HepG2 (cell line): Measurements from ENCODE around the gene KLK7. TPM values are rescaled to one million over a fixed set of nuclear protein-coding genes. Genes with fewer than 3 reads are reported as not detected.

Source experiments
- ATAC-seq: fragments of 200-7000 bp; cut with Tn5 transposase; 3 replicates; pipeline ENCODE4 v1.9.1; 2020; ENCODE audit warnings: mild to moderate bottlenecking, moderate library complexity
- BruUV-seq: library from RNA; stranded (reverse); fragments of 400-500 nt; replicated peaks from 2 replicates; lab custom pipeline; 2021; lab: Mats Ljungman, UMichigan
- CTCF ChIA-PET: fragments of 300-600 bp; formaldehyde crosslinking; extraction: SDS; loops from one replicate; lab custom pipeline; 2021; ENCODE audit warnings: low total read pairs, inconsistent platforms, low intra/inter-chr PET ratio; lab: Yijun Ruan, JAX
- POLR2A ChIA-PET: fragments of 350-600 bp; sonication (Branson Sonifier 250); formaldehyde crosslinking; loops from one replicate; lab custom pipeline; 2020; ENCODE audit warnings: antibody characterized with exemption, inconsistent platforms; lab: Yijun Ruan, JAX
- DNase-seq: peaks from one replicate; pipeline ENCODE4 v3.0.0-alpha.2; 2015; ENCODE audit warnings: low spot score
- FAIRE-seq: peaks from 3 replicates; lab custom pipeline; 2011; peaks lifted over from hg19 to GRCh38; lab: Jason Lieb, UNC
- H2AFZ ChIP-seq: one replicate; pipeline ENCODE4 v1.6.1; 2011; ENCODE audit warnings: low read length, inconsistent platforms
- H3K27ac ChIP-seq: fragments of 300-600 bp; 3 replicates; pipeline ENCODE4 v1.8.0; 2011; ENCODE audit warnings: mixed run types, mild to moderate bottlenecking, mixed read lengths, low read length, inconsistent platforms; ENCODE audit not compliant: insufficient read depth; ENCODE audit errors: extremely low read length
- H3K27me3 ChIP-seq, 2 experiments: fragments of 200-600 bp in 1 of 2; 2 replicates in 1 of 2; 3 replicates in 1 of 2; pipeline versions ENCODE4 v1.6.0 to v1.8.0; 2011; ENCODE audit warnings: low read length in 2 of 2, mild to moderate bottlenecking in 2 of 2, moderate library complexity in 2 of 2, inconsistent platforms in 1 of 2; ENCODE audit not compliant: insufficient read depth in 2 of 2, control insufficient read depth in 1 of 2
- H3K36me3 ChIP-seq, 2 experiments: fragments of 200-600 bp in 1 of 2; replicated peaks in 1 of 2; 2 replicates in 1 of 2; 3 replicates in 1 of 2; pipeline versions ENCODE4 v1.5.1 to v1.8.0; 2011; ENCODE audit warnings: low read length in 2 of 2, inconsistent platforms in 1 of 2; ENCODE audit not compliant: insufficient read depth in 2 of 2, control insufficient read depth in 1 of 2
- H3K4me1 ChIP-seq: 2 replicates; pipeline ENCODE4 v1.5.1; 2012; ENCODE audit warnings: low read length, inconsistent platforms; ENCODE audit not compliant: insufficient read depth
- H3K4me2 ChIP-seq: 2 replicates; pipeline ENCODE4 v1.6.0; 2011; ENCODE audit warnings: low read depth, low read length, inconsistent platforms
- H3K4me3 ChIP-seq, 3 experiments: fragments of 200-600 bp in 1 of 3; sonication (generic), shearing (Covaris generic) in 1 of 3; replicated peaks in 1 of 3; 2 replicates each; pipeline ENCODE4 v1.5.1; 2011 to 2016; ENCODE audit warnings: low read length in 3 of 3, inconsistent platforms in 2 of 3, low read depth in 2 of 3, mild to moderate bottlenecking in 2 of 3, control low read depth in 1 of 3, mixed read lengths in 1 of 3; ENCODE audit not compliant: insufficient read depth in 1 of 3
- H3K79me2 ChIP-seq: one replicate; pipeline ENCODE4 v1.6.1; 2011; ENCODE audit warnings: low read length, inconsistent platforms; ENCODE audit not compliant: insufficient read depth
- H3K9ac ChIP-seq: 2 replicates; pipeline ENCODE4 v1.6.0; 2011; ENCODE audit warnings: mild to moderate bottlenecking, low read depth, low read length, inconsistent platforms; ENCODE audit not compliant: insufficient read depth
- H3K9me3 ChIP-seq: 2 replicates; pipeline ENCODE4 v1.5.1; 2012; ENCODE audit warnings: mild to moderate bottlenecking, low read length
- H4K20me1 ChIP-seq: 2 replicates; pipeline ENCODE4 v1.6.0; 2011; ENCODE audit warnings: inconsistent platforms, mild to moderate bottlenecking, low read length, moderate library complexity; ENCODE audit not compliant: insufficient read depth
- ZSCAN30 ChIP-seq: sonication (generic); formaldehyde crosslinking; IDR thresholded peaks from 2 replicates; pipeline ENCODE4 v1.5.0; 2020; ENCODE audit warnings: mild to moderate bottlenecking, missing genetic modification reagents
- WGBS: methylation state at CpG from one replicate; pipeline ENCODE4 v1.1.6; 2017; ENCODE audit warnings: low lambda C conversion rate; 5-methylcytosine and 5-hydroxymethylcytosine counted together
- in situ Hi-C: cut with HindIII; loops from 2 replicates; pipeline ENCODE4 v1.10.0; 2017; ENCODE audit warnings: low pct_unique_long_range_greater_than_20kb; ENCODE audit not compliant: extremely low pct_ligation_motif_present
- intact Hi-C: fragments of 100-400 bp; cut with micrococcal nuclease; formaldehyde crosslinking; loops from one replicate; pipeline ENCODE4 v1.10.0; 2022; ENCODE audit not compliant: unreplicated experiment
- polyA plus RNA-seq, 8 experiments: library from polyadenylated mRNA; depleted of rRNA in 3 of 8; stranded (reverse) in 7 of 8; unstranded in 1 of 8; fragments of >200 nt; fragmentation: Illumina TruSeq in 4 of 8; extraction: Trizol in 4 of 8; gene quantifications; 2 replicates each; pipeline versions ENCODE4 v1.2.1 to v1.2.3, GENCODE V29; 2011 to 2016; ENCODE audit warnings: low read depth in 4 of 8, missing spikeins in 1 of 8, mixed read lengths in 1 of 8; ENCODE audit not compliant: insufficient read depth in 1 of 8
- total RNA-seq, 5 experiments: library from RNA; depleted of rRNA; stranded (reverse); fragments of >200 nt; fragmentation: Illumina TruSeq; extraction: Trizol; gene quantifications; 2 replicates each; pipeline ENCODE4 v1.2.3, GENCODE V29; 2016; ENCODE audit warnings: low read depth in 1 of 5
- TF ChIP-seq, protein P1 (sequence below): sonication (generic); formaldehyde crosslinking; IDR thresholded peaks from 2 replicates; pipeline ENCODE4 v1.4.0; 2020; ENCODE audit warnings: missing genetic modification reagents
- TF ChIP-seq, protein P2 (sequence below): IDR thresholded peaks from 2 replicates; pipeline ENCODE4 v1.6.1; 2016; ENCODE audit warnings: mild to moderate bottlenecking
- TF ChIP-seq, protein P3 (sequence below): sonication (generic); formaldehyde crosslinking; IDR thresholded peaks from 2 replicates; pipeline ENCODE4 v1.4.0; 2020; ENCODE audit warnings: missing genetic modification reagents
- TF ChIP-seq, protein P4 (sequence below): sonication (generic); formaldehyde crosslinking; IDR thresholded peaks from 2 replicates; pipeline ENCODE4 v1.4.0; 2020; ENCODE audit warnings: missing genetic modification reagents

The KLK7 gene
- total and polyA plus RNA-seq, 2 of the 13 experiments (the other 11 are each of a cell fraction or from before 2014, with no cell fraction given), result not detected

DNA sequence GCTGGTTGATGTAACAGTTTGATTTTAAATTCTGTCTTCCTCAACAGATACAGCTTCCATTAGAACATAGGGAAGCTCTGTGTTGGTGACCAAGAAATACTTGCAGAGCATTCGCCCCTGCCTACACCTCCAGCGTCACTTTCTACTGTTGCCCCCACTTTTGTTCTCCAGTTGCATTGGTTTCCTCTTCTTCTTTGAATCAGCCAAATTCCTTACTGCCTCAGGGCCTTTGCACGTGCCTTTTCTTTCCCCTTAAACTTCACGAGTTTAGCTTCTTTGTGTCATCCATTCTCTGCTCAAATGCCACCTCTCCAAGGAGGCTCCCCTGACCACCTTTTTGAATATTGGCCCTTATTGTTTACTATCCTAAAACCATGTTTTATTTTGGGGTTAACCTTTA is 36.6 kb downstream of the KLK7 start:
- TF ChIP-seq, protein P1, sequence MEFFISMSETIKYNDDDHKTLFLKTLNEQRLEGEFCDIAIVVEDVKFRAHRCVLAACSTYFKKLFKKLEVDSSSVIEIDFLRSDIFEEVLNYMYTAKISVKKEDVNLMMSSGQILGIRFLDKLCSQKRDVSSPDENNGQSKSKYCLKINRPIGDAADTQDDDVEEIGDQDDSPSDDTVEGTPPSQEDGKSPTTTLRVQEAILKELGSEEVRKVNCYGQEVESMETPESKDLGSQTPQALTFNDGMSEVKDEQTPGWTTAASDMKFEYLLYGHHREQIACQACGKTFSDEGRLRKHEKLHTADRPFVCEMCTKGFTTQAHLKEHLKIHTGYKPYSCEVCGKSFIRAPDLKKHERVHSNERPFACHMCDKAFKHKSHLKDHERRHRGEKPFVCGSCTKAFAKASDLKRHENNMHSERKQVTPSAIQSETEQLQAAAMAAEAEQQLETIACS (CRISPR knock-in tag), result no peak
- TF ChIP-seq, protein P2, sequence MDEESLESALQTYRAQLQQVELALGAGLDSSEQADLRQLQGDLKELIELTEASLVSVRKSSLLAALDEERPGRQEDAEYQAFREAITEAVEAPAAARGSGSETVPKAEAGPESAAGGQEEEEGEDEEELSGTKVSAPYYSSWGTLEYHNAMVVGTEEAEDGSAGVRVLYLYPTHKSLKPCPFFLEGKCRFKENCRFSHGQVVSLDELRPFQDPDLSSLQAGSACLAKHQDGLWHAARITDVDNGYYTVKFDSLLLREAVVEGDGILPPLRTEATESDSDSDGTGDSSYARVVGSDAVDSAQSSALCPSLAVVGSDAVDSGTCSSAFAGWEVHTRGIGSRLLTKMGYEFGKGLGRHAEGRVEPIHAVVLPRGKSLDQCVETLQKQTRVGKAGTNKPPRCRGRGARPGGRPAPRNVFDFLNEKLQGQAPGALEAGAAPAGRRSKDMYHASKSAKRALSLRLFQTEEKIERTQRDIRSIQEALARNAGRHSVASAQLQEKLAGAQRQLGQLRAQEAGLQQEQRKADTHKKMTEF (CRISPR knock-in tag), result no peak
- TF ChIP-seq ZSCAN30 (CRISPR knock-in tag), result no peak
- TF ChIP-seq, protein P3, sequence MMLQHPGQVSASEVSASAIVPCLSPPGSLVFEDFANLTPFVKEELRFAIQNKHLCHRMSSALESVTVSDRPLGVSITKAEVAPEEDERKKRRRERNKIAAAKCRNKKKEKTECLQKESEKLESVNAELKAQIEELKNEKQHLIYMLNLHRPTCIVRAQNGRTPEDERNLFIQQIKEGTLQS (CRISPR knock-in tag), result no peak
- TF ChIP-seq, protein P4, sequence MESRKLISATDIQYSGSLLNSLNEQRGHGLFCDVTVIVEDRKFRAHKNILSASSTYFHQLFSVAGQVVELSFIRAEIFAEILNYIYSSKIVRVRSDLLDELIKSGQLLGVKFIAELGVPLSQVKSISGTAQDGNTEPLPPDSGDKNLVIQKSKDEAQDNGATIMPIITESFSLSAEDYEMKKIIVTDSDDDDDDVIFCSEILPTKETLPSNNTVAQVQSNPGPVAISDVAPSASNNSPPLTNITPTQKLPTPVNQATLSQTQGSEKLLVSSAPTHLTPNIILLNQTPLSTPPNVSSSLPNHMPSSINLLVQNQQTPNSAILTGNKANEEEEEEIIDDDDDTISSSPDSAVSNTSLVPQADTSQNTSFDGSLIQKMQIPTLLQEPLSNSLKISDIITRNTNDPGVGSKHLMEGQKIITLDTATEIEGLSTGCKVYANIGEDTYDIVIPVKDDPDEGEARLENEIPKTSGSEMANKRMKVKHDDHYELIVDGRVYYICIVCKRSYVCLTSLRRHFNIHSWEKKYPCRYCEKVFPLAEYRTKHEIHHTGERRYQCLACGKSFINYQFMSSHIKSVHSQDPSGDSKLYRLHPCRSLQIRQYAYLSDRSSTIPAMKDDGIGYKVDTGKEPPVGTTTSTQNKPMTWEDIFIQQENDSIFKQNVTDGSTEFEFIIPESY, result no peak
- Histone ChIP-seq H3K27ac (no peak overlapping the region), H3K27me3 (peaks cover 0 to 7% of the 10 kb centered on the region in 2 experiments; a peak in 2 of 5 replicates), H3K79me2 (no peaks in the 10 kb centered on the region), H4K20me1 (no peaks in the 10 kb centered on the region), H3K36me3 (no peaks in the 10 kb centered on the region), H3K4me3 (no peak overlapping the region), H3K9ac (no peak overlapping the region), H3K9me3 (no peaks in the 10 kb centered on the region), H2AFZ (no peak overlapping the region), H3K4me1 (no peaks in the 10 kb centered on the region), H3K4me2 (no peak overlapping the region)
- intact Hi-C loops (no loop called here), in situ Hi-C loops (loop anchor here (25.0 kb wide), 1 partner anchor 140 kb away; the partner anchor contains the start of gene KLK14)
- DNase-seq (no peak), ATAC-seq (no peak), FAIRE-seq (no peak)
- ChIA-PET POLR2A (no interaction called here), CTCF (no interaction called here)
- WGBS, result 7% methylated on average over 4 of the region's 4 CpGs
- BruUV-seq, result no TSS peak
